AG09319 (cell line): ENCODE data around the gene KIRREL3.

Experiments used
- DNase-seq: peaks from one replicate; pipeline ENCODE4 v3.0.0-alpha.2; 2010; ENCODE audit warnings: low read depth; ENCODE audit errors: extremely low read depth
- TF ChIP-seq, protein P1 (sequence below): IDR thresholded peaks from 2 replicates; pipeline ENCODE4 v1.5.1; 2011; ENCODE audit warnings: low read depth, mild to moderate bottlenecking, inconsistent platforms, low read length, moderate library complexity

KIRREL3 gene

DNA sequence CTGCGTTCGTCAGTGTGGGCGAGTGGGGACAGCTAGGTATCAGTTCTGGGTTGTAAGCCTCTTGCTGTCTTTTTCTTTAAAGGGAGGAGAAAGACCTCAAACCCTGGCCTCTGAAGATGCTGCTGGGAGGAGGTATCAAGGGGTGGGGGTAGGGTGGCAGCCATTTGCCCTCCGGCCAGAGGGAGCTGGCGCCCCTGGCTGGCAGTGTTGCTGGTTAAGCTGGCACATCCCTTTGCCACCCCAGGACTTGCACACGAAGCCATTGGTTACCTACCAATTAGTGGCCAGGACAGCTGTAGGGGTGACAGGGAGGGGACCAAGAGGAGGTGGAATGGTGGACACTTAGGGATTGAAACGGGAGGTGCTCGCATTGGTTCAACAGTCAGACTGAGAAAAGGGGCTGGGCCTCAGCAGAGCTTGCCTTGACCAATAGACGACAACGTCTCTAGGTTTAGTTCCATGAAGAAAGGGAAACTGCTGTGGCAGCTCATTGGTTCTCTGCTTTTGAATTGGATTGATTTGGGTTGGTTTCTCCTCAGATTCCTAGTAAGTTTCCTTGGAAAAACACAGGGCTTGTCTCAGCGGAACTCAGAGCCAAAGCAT is 567.2 kb downstream of the KIRREL3 start:
- DNase-seq: no peak
- TF ChIP-seq, protein P1, sequence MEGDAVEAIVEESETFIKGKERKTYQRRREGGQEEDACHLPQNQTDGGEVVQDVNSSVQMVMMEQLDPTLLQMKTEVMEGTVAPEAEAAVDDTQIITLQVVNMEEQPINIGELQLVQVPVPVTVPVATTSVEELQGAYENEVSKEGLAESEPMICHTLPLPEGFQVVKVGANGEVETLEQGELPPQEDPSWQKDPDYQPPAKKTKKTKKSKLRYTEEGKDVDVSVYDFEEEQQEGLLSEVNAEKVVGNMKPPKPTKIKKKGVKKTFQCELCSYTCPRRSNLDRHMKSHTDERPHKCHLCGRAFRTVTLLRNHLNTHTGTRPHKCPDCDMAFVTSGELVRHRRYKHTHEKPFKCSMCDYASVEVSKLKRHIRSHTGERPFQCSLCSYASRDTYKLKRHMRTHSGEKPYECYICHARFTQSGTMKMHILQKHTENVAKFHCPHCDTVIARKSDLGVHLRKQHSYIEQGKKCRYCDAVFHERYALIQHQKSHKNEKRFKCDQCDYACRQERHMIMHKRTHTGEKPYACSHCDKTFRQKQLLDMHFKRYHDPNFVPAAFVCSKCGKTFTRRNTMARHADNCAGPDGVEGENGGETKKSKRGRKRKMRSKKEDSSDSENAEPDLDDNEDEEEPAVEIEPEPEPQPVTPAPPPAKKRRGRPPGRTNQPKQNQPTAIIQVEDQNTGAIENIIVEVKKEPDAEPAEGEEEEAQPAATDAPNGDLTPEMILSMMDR: no peak

GRCh38 chr11:126432525-126432924 is 568.0 kb downstream of the KIRREL3 start:
- DNase-seq: no peak
- TF ChIP-seq, protein P1: no peak

DNA sequence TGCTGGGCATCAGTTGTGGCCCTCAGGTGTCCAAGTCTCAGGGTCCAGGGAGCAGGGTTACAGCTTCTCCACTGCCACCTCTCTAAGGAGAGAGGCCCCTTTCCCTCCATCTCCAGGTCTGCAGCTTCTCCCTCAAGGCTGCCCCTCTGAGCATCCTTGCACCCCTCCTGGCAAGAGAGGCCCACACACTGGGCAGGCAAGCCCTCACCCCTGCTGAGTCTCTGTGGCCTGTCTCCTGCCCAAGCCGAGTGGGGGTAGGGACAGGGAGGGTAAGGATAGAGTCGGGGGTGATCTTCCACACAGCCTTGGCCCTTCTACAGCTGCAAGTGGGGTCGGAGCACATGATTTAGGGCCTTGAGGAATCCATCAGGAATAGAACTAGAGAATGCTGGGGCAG is 568.5 kb downstream of the KIRREL3 start:
- TF ChIP-seq, protein P1: no peak

GRCh38 chr11:126431401-126432064 is 569.0 kb downstream of the KIRREL3 start:
- DNase-seq: peak; percentile 67
- TF ChIP-seq, protein P1: no peak

More for the DNA sequence above, 568.5 kb downstream of the KIRREL3 start:
- DNase-seq: no peak

GRCh38 chr11:126430581-126431335 is 569.8 kb downstream of the KIRREL3 start:
- DNase-seq: no peak
- TF ChIP-seq, protein P1: no peak

DNA sequence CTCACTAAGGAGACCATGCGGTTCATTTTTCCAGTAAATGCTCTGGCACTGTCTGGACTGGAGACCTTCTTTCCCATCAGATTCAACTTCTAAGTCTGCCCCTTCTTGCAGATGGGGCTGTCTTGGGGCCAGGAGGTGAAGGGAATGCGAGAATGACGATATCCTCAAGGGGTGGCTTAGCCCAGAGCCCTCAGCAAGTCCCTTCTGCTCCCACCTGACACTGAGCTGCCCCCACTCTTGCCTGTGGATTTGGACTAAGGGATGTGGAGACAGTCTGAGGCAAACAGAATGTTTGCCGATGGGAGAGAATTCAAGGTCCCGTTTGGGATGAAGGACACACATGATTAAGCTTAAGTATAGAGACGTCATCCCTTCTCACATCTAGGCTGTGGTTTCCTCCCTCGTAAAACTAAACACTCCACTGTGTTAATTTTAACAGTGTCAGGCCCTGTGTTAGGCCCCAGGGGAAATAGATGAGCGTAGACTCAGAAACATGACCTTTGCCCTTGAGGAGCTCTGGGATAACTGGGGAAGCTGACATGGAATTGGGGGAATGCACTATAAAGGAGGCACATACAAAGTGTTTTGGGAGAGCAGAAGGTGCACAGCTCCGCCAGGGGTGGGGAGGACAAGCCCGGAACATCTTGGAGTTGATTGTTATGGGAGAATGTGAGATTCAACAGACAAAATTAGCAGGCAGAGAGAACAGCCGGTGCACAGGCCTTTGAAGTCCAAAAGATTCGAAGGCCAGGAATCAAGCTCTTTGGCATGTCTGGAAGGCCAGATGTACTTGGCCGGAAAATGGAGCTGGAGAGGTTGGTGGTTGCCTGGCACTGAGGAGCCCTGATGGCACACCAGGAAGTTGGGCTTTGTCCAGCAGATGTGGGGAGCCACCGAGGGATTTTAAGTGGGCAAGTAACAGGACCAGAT is 573.5 kb downstream of the KIRREL3 start:
- DNase-seq: no peak
- TF ChIP-seq, protein P1: no peak
